NB4 (cell line): ENCODE data around the gene MRPL18.

Experiments used
- DNase-seq: peaks from one replicate; pipeline ENCODE4 v3.0.0; 2010; ENCODE audit warnings: low read depth
- H3K4me3 ChIP-seq: one replicate; pipeline ENCODE4 v1.5.1; 2011; ENCODE audit warnings: mild to moderate bottlenecking, low read depth, low read length, moderate library complexity
- CTCF ChIP-seq: IDR thresholded peaks from one replicate; pipeline ENCODE4 v1.5.1; 2012; ENCODE audit warnings: low read depth, low read length
- MYC ChIP-seq: IDR thresholded peaks from 2 replicates; pipeline ENCODE4 v1.6.1; 2011; ENCODE audit warnings: low read depth, low read length
- POLR2A ChIP-seq: IDR thresholded peaks from 2 replicates; pipeline ENCODE4 v1.6.1; 2011; ENCODE audit warnings: mild to moderate bottlenecking; ENCODE audit not compliant: insufficient read length; ENCODE audit errors: extremely low read depth
- TF ChIP-seq, protein P1 (sequence below): IDR thresholded peaks from 2 replicates; pipeline ENCODE4 v1.6.1; 2011; ENCODE audit warnings: low read depth, low read length

Gene MRPL18

GRCh38 chr6:159753081-159753872 lies 37.0 kb upstream of the MRPL18 start:
- TF ChIP-seq, protein P1, sequence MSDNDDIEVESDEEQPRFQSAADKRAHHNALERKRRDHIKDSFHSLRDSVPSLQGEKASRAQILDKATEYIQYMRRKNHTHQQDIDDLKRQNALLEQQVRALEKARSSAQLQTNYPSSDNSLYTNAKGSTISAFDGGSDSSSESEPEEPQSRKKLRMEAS: no peak
- TF ChIP-seq CTCF (no peak), POLR2A (no peak), MYC (no peak)
- DNase-seq: no peak
- no peak overlapping the region for H3K4me3 ChIP-seq

DNA sequence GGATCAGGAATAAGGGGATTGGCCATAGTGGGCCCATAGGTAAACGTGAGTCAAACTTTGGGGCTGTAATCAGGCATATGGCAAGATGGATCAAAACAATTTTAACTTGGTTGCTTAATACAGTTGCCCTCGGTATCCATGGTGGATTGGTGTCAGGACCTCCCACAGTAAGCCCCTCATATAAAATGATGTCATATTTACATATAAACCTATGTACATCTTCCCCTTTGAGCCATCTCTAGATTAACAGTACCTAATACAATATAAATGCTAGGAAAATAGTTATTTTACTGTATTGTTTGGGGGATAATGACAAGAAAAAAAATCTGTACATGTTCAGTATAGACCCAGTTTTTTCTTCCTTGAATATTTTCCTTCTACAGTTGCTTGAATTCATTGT lies 35.9 kb upstream of the MRPL18 start:
- no peak for DNase-seq

DNA sequence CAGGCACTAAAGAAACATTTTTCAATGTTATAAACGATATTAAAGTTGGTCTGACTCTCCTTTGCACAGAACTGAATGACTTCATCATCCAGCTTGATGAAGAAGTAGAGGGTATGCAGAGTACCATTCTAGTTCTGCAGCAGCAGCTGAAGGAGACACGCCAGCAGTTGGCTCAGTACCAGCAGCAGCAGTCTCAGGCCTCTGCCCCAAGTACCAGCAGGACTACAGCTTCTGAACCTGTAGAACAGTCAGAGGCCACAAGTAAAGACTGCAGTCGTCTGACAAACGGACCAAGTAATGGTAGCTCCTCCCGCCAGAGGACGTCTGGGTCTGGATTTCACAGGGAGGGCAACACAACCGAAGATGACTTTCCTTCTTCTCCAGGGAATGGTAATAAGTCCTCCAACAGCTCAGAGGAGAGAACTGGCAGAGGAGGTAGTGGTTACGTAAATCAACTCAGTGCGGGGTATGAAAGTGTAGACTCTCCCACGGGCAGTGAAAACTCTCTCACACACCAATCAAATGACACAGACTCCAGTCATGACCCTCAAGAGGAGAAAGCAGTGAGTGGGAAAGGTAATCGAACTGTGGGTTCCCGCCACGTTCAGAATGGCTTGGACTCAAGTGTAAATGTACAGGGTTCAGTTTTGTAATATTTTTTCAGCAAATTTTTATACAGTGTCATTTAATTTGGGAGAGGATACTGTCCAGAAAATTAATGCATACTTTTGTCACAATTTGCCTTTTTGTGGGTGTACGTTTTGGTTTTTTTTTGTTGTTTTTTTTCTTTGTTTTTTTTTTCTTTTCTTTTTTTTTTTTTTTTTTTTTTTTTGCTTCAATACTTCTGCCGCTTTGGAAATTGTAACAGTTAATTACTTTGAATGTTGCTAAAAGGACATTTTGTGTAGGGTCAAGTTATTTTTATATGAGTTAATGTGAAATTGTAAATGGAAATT lies 35.0 kb upstream of the MRPL18 start:
- no peak for DNase-seq
- H3K4me3 ChIP-seq: no peak overlapping the region
- TF ChIP-seq CTCF (no peak), POLR2A (no peak), MYC (no peak)
- TF ChIP-seq, protein P1: no peak

More for the DNA sequence above, 35.9 kb upstream of the MRPL18 start:
- TF ChIP-seq, protein P1: no peak
- TF ChIP-seq CTCF (no peak), MYC (no peak), POLR2A (no peak)
- no peak overlapping the region for H3K4me3 ChIP-seq

DNA sequence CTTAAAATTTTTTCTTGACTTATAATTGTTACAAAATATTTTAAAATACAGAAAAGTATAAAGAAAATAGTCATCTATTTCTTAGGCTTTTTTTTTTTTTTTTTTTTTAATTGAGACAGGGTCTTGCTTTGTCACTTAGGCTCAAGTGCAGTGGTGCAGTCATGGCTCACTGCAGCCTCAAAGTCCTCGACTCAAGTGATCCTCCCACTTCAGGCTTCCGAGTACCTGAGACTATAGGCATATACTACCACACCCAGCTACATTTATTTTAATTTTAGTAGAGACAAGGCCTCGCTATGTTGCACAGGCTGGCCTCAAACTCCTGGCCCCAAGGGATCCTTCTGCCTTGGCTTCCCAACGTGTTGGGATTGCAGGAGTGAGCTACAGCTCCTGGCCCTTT lies 33.8 kb upstream of the MRPL18 start:
- TF ChIP-seq CTCF: no peak
- TF ChIP-seq, protein P1: no peak
- TF ChIP-seq POLR2A: no peak
- no peak for TF ChIP-seq MYC
- no peak for DNase-seq
- no peak overlapping the region for H3K4me3 ChIP-seq

DNA sequence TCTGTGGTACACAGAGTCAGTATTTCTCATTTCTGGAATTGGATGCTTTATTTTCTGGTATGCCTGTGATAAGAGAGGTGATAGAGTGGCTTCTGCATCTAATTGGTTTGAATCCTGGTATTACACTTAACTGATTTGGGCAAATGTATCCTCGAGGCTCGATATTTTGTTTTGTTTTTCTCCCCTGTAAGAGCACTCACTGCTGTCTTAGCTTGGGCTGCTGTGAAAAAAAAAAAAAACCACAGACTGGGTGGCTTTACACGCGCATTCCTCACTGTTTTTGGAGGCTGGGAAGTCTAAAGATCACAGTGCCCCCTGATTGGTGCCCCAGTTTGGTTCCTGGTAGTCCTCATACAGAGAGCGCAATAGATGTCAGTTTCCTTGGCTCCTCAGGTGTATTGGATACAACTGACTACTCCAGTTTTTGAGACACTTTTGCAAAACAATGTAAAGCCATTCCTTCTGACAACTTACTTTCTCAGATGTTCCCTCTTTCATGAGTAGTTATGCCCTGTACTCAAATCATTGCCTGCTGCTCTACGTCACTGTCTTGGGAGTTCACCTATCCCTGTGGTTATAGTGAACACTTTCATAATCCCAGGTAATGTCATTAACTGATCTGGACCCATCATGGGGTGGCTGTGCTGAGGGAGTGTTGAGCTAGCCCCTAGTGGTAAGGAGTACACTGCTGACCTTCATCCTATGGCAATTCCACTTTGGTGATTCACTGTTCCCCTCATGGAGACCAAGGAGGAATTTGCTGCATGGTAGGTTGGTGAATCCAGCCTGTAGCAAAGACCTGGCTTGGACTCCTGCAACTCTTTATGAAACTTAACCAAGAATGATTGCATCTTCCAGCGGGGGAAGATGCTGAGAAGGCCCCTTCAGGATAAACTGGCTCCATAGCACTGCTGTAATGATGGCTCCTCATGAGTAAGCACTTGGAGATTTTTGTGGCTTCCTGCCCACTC lies 32.0 kb upstream of the MRPL18 start:
- H3K4me3 ChIP-seq: no peak overlapping the region
- TF ChIP-seq CTCF (peak; percentile 21), MYC (no peak), POLR2A (no peak)
- TF ChIP-seq, protein P1: no peak
- no peak for DNase-seq
